Jurkat, Clone E6-1 (cell line): ENCODE measurements around the gene HTT. TPM values are rescaled to one million over a fixed set of nuclear protein-coding genes. Genes with fewer than 3 reads are reported as not detected.
A peak's percentile ranks its signal among the peaks of the same experiment; 100 is the strongest.

Source experiments
- DNase-seq: peaks from one replicate; pipeline ENCODE4 v3.0.0-alpha.2; 2011; ENCODE audit warnings: low read depth, low spot score
- H3K4me3 ChIP-seq: 2 replicates; pipeline ENCODE4 v1.5.1; 2011; ENCODE audit warnings: mild to moderate bottlenecking, low read length, control low read depth, moderate library complexity
- polyA plus RNA-seq: library from polyadenylated mRNA; unstranded; fragments of >200 nt; gene quantifications from one replicate; pipeline ENCODE4 v1.2.1, GENCODE V29; 2012; ENCODE audit warnings: missing spikeins; ENCODE audit not compliant: insufficient read length, insufficient read depth

Gene HTT
- polyA plus RNA-seq = 46.0 TPM

DNA sequence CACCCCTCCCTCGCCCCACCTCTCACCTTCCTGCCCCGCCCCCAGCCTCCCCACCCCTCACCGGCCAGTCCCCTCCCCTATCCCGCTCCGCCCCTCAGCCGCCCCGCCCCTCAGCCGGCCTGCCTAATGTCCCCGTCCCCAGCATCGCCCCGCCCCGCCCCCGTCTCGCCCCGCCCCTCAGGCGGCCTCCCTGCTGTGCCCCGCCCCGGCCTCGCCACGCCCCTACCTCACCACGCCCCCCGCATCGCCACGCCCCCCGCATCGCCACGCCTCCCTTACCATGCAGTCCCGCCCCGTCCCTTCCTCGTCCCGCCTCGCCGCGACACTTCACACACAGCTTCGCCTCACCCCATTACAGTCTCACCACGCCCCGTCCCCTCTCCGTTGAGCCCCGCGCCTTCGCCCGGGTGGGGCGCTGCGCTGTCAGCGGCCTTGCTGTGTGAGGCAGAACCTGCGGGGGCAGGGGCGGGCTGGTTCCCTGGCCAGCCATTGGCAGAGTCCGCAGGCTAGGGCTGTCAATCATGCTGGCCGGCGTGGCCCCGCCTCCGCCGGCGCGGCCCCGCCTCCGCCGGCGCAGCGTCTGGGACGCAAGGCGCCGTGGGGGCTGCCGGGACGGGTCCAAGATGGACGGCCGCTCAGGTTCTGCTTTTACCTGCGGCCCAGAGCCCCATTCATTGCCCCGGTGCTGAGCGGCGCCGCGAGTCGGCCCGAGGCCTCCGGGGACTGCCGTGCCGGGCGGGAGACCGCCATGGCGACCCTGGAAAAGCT is at the start of gene HTT, which contains the start of gene HTT-AS:
TSS of gene HTT (plus strand) at position 604 of the 768 bp plus-strand sequence. CDS start at position 749, 145 bp downstream.
TSS of gene HTT-AS (minus strand) at position 461 of the 768 bp plus-strand sequence.
- H3K4me3 ChIP-seq = peak within 1 kb of the TSS; percentile 90
- peak; percentile 90 for DNase-seq

DNA sequence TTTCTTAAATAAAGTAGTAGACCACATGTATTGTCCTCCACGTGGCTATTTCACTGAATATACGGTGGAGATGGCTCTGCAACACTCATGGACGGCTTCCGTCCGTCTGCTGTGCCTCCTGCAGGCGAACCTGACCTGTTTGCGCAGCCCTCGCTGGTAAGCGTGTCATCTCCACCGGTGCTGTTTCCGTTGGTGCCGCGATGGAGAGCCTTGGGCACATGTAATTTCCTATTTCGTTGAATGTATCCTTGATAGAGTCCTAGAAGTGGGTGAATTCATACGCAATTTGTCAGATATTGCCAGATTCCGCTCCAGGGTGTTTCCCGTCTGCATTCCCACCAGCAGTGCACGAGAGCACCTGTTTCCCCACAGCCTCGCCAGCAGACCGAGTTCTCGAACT is 48.6 kb upstream of the HTT start:
- no peak overlapping the region for H3K4me3 ChIP-seq
- DNase-seq = no peak

DNA sequence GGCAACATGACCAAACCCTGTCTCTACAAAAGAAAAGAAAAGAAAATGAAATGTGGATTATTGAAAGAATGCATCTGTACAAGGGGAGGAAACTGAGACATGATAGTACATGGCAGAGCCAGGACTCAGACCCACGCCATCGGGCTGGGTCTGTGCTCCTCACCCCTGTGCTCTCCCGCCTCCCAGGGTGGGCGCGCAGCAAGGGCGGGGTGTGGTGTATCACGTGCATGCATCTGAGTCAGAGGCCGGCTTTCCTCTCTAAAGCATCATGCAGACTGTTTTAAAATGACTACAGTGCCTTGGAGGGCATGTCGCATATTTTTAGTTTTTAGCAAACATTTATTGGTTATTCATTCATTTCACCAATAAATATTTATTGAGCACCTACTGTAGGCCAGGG is 47.9 kb upstream of the HTT start:
- no peak overlapping the region for H3K4me3 ChIP-seq
- DNase-seq = no peak

DNA sequence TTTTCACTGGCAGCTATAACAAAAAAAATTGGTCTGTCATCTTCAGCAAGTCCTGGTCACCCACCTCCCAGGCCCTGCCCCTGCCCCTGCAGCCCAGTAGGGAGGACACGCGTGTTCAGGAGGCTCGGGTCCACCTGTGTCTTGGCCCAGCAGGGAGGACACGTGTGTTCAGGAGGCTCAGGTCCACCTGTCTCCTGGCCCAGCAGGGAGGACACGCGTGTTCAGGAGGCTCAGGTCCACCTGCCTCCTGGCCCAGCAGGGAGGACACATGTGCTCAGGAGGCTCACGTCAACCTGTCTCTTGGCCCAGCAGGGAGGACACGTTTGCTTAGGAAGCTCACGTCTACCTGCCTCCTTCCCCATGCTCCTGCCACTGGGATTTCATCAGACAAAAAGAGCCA is 45.0 kb upstream of the HTT start:
- no peak overlapping the region for H3K4me3 ChIP-seq
- DNase-seq = no peak

DNA sequence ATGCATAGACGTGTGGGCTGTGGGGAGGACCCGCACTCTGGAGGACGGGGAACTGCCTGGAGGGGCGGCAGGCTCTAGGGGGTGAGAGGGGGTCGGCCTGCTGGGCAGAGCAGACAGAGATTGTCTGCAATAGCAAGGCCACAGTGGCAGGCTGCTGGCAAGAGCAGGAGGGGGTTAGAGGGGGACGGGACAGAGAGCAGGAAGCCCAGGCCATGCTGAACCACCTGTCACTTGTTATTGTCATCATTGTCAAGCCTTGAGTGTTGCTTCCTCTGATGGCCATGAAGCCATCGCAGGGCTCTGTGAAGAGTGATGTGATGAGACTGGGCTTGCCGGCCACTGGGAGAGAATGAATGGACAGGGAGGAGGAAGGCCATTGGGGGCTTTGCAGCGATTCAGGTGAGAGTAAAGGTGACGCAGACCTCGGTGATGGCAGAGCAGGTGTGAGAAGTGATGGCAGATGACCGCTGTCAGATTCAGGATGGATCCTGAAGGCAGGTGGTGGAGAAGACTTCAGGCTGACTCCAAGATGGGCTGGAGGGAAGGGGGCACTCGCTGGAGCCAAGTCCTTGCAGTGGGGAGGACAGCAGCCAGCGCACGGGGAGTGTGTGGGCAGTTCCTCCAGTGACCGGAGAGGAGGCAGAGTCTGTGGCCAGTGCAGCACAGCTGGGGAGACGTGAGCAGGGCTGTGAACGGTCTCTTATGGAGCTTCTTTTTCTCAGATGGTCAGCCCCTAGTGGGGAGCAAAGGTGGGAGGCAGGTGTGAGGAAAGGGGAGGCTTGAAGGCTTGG is 43.7 kb upstream of the HTT start:
- DNase-seq = no peak
- H3K4me3 ChIP-seq = no peak overlapping the region

DNA sequence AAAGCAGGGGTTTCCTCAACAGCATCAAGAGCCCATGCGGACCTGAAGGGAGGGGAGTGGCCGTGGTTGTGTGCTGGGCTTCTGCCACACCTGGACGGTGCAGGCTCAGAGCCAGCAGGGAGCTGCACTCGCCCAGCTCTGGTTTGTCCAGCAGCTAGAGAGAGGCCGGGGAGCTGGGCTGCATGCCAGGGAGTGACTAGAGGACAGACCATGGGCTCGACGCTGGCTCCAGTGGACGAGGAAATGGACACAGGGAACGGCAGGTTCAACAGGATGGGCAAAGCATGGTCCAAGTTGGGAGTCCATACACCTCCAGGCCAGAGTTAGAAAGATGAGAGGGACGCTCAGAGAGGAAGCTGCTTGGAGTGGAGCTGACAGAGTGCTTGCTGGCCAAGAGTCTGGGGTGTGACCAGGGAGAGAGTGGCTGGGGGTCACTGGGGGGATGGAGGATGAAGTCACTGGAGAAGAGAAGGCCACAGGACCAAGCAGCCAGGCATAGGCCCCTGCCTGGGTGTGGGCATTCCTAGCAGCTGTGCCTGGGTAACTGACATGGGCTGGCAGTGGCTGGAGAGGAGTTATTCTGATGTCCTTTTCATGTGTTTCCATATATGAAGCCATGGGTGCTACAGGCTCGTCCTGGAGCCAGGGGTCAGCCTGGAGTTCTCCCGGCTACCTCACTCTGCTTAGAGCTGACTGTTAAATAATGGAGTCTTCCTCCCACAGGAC is 43.0 kb upstream of the HTT start:
- no peak for DNase-seq
- H3K4me3 ChIP-seq = no peak overlapping the region

DNA sequence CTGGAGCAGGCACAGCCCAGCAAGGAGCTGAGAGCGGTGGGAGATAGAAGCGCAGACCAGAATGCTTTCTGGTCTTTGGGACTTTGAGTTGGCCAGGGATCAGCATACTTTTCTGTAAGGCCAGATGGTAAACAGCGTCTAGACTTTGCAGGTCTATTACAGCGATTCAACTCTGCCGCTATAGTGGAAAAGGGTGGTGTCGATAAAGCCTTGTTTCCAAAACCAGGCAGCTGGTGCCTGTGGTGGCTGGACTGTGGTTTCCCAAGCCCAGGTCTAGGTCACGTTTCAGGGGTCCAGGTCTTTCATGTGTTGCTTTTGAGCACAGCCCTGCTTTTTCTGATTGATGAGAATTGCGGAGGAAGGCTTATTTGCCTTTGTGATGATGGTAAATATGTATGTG is 40.2 kb upstream of the HTT start:
- no peak overlapping the region for H3K4me3 ChIP-seq
- no peak for DNase-seq

DNA sequence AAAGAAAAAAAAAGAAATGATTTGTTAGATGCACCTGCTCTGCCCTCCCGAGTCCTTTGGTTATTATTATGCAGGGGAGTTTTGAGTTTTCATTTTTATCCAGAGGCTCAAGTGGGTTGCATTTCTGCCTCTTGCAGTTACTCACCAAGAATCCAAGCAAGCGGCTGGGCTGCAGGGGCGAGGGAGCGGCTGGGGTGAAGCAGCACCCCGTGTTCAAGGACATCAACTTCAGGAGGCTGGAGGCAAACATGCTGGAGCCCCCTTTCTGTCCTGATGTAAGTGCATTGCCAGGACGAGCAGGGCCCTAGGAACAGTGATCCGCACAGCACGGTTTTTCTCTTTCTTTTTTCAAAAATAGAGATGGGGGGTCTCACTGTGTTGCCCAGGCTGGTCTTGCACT is 39.2 kb upstream of the HTT start:
- no peak overlapping the region for H3K4me3 ChIP-seq

DNA sequence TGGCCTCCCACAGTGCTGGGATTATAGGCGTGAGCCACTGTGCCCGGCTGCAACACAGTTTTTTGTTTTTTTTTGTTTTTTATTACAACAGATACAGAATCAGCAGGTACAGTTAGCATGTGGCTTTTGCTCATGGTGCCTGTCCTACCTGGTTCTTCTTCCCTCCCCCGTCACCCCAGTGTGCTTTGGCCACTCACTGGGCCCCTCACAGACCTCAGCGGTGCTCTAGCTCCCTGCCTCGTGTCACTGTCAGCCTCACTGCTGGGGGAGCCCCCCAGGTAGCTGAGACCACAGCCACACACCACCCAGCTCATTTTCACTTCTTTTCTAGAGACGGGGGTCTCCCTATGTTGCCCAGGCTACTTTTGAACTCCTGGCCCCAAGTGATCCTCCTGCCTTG is 38.8 kb upstream of the HTT start:
- no peak overlapping the region for H3K4me3 ChIP-seq
- DNase-seq = no peak

More for the DNA sequence above, 39.2 kb upstream of the HTT start:
- DNase-seq = no peak

DNA sequence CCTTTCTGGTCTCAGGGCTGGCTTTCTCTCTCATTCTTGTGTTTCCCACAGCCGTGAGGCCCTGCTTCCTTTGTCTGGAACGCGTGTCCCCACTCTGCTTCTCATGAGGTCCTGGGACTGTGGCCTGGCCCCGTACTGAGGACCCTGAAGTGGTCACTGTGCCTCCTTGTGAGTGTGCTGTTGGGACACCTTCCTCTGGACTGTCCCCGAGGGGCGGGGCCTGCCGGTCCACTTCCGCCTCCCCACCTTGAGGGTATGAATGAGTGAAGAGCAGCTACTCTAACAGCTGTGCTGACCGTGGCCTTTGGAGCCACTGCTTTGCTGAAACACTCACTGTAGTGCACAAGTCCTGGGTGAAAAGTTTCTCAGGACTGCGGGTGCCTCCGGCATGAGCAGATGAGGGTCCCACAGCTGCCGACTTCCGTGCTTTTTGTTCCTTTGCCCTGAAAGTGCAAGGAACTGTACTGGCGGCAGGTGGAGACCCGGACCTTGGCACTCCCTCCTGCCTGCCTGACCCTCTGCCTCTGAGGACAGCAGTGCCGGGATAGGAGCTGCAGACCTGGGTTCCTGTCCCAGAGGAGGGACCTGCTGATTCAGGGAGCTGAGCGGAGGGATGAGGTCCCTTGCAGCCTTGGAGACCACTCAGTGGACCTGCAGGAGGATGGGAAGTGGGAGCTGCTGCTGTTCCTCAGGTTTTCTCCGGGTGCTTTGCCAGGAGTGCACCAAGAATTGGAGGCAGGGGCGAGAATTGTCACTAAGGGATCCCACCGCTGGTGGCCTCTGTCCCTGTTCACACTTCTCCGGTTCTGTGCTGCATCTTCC is 38.1 kb upstream of the HTT start:
- DNase-seq = no peak
- H3K4me3 ChIP-seq = no peak overlapping the region

DNA sequence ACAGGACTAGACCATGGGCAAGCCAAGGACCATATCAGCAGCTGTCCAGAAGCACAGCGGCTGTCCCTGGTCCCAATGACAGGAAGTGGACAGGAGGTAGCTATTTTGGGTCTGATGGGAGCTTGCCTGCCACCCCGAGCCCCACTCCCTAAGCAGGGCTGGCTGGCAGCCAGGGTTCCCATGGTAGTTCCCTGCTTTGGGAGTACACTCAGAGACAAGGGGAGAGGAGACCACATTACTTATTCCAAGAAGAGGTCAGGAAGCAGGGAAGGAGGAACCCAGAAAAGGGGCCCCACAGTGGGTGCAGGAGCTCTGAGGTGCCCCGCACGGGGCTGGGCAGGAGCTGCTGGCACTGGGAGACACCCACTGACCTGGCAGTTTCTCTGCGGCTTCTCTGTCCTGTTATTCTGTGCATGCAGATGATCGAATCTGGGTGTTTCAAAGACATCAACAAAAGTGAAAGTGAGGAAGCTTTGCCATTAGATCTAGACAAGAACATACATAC is 36.5 kb upstream of the HTT start:
- no peak for DNase-seq
- H3K4me3 ChIP-seq = no peak overlapping the region

DNA sequence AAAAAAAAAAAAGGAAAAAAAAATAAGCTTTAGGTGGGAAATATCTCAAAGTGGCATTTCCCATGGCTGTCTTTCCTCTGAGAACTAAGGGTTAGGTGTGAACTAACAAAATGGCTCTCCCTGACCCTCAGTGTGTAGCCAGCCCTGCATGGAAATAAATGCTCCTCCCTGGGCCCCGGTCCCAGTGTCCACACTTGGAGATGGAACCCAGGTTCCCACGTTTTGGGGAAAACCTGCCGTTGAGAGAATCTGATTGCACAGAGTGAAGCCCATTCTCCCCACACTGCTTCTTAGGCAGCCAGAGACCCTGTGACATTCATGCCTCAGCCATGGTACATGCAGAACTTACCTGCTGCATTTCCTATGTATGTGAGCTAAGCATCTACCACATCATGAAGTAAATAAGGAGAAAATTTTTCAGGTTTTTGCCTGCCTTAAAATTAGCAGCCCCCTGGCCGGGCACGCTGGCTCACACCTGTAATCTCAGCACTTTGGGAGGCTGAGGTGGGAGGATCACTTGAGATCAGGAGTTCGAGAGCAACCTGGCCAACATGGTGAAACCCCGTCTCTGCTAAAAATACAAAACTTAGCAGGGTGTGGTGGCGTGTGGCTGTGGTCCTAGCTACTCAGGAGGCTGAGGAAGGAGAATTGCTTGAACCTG is 34.6 kb upstream of the HTT start:
- DNase-seq = no peak
- H3K4me3 ChIP-seq = no peak overlapping the region

DNA sequence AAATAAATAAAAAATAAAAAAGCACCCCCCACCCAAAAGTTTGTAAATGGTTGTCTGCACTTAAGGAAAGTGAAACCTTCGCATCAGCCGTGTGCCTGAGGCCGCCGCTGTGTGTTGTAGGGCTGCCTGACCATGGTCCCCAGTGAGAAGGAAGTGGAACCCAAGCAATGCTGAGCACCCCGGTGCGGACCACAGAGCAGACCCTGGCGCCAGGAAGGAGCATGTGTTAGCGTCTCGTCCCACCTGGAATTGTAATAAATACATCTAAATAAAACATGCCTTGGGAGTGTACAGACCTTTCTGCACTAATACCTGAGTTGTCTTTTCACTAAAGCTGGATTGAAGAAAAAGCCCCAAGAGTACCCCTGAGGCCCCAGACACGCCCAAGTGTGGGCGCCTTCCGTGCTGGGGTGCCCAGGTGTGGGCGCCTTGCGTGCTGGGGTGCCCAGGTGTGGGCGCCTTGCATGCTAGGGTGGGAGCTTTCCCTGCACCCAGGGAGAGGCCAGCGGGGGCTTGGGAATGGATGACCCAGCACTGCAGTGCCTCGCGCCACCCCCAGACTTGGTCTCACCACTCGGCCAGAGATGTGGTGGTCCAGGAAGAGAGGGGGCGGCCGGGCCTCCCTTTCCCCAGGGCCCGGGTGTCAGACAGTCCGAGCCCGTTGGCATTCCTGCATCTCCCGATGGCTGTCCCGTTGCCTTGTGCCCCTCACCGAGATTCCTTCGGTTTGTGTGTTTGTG is 33.9 kb upstream of the HTT start:
- H3K4me3 ChIP-seq = no peak overlapping the region
- DNase-seq = no peak

DNA sequence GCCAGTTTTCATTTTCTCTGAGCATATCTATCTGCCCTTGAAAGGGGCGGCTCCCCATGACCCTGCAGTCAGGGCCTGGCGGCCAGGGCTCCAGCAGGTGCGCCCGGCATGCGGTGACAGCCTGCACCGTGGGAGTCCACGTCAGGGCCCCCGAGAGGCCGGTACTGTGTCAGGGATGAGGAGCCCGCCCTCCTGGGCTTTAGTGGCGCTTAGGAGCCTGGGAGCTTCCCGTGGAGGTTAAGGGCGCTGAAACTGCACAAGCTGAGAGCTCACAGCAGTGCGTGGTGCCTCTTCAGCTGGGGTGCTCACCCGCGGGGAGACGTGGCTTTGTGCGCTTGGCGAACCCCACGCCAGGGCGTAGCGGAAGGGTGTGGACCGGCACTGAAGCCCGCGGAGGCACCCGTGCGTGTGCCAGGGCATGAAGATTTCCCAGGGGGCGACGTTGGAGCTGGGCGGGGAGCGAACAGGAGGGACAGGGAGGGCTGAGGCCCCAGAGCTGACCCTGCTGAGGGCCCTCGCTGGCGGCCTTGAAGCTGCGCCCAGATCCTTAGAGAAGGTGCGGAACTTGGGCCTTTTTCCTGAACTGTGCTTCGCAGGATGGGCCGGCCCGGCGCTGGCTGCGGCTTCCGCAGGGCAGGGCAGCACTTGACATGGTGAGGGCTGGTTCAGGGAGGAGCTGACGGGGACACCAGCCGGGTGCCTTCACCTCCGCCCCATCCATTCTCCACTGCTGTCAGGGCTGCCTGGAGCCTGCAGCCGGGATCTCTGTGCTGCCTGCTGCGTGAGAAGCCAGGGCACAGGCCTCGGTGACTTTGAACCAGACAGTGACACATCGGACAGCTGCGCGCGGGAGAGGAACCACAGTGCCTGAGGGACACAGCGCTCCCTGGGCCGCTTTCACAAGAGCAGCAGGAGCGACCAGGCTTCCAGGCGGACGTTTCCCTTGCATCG is 33.0 kb upstream of the HTT start:
- H3K4me3 ChIP-seq = no peak overlapping the region
- no peak for DNase-seq

DNA sequence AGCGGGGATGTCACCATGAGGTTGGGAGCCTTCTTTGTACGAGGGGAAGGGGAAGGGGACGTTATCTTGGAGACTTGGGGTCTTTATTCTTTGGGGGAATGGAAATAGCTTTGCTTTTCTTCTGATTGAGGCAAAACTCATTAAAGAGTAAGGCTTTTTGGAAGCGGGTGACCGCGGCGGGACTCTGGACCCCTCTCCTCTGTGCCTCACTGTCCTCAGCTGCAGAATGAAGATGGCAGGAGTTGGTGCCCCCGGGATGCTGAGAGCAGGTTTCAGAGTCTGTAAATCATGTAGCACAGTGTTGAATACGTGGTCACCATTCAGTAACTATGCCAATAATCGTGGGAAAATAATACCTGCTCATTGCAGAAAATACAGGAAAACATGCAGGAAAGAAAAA is 32.3 kb upstream of the HTT start:
- DNase-seq = no peak
- H3K4me3 ChIP-seq = no peak overlapping the region

DNA sequence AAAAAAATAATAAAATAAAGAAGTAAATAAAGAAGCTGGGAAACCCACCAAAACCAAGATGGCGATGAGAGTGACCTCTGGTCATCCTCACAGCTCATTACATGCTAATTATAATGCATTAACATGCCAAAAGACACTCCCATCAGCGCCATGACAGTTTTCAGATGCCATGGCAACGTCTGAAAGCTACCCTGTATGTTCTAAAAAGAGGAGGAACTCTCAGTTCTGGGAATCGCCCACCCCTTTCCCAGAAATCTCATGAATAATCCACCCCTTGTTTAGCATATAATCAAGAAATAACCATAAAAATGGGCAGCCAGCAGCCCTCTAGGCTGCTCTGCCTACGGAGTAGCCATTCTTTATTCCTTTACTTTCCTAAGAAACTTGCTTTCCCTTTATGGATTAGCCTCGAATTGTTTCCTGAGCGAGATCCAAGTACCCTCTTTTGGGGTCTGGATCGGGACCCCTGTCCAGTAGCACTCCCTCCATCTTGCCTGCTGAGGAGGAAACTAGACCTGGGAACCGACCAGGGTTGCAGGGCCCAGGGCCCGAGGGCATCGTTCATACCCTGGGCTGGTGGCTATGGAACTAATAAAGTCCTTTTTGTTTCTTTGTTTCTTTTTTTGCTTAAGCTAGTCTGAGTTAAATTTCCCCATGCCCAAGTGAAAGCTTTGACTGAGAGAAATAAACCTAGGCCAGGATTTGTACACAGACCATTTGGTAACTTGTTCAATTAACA is 31.0 kb upstream of the HTT start:
- DNase-seq = no peak
- H3K4me3 ChIP-seq = no peak overlapping the region
